BE2C (cell line): ENCODE results near the gene PARD3.

Experiments
- DNase-seq: peaks from one replicate; pipeline ENCODE4 v3.0.0-alpha.2; 2020
- H3K27me3 ChIP-seq: fragments of 250-450 bp; sonication (Bioruptor Pico); 2 replicates; pipeline ENCODE4 v1.5.1; 2020; ENCODE audit warnings: mild to moderate bottlenecking
- H3K36me3 ChIP-seq: fragments of 250-450 bp; sonication (Bioruptor Pico); 2 replicates; pipeline ENCODE4 v1.5.1; 2020; ENCODE audit warnings: mild to moderate bottlenecking
- H3K4me1 ChIP-seq: fragments of 250-450 bp; sonication (Bioruptor Pico); 2 replicates; pipeline ENCODE4 v1.5.1; 2020
- H3K4me3 ChIP-seq: 2 replicates; pipeline ENCODE4 v1.5.1; 2011; ENCODE audit warnings: low read depth, low read length
- H3K9me3 ChIP-seq: fragments of 250-450 bp; sonication (Bioruptor Pico); 2 replicates; pipeline ENCODE4 v1.5.1; 2020
- CTCF ChIP-seq: IDR thresholded peaks from 2 replicates; pipeline ENCODE4 v1.5.1; 2012; ENCODE audit warnings: mild to moderate bottlenecking, low read depth, low read length

Gene PARD3

GRCh38 chr10:34729619-34730018 is 85.5 kb downstream of the PARD3 start:
- Histone ChIP-seq H3K4me1 (peaks cover 5% of the 10 kb centered on the region; the same call in 1 of the 2 replicates), H3K36me3 (no peaks in the 10 kb centered on the region), H3K4me3 (no peak overlapping the region), H3K27me3 (no peaks in the 10 kb centered on the region), H3K9me3 (no peaks in the 10 kb centered on the region)
- no peak for TF ChIP-seq CTCF
- DNase-seq = no peak

GRCh38 chr10:34728361-34728760 is 86.7 kb downstream of the PARD3 start:
- DNase-seq = no peak
- Histone ChIP-seq H3K27me3 (no peaks in the 10 kb centered on the region), H3K36me3 (no peaks in the 10 kb centered on the region), H3K9me3 (no peaks in the 10 kb centered on the region), H3K4me1 (peaks cover 5% of the 10 kb centered on the region; the same call in 1 of the 2 replicates), H3K4me3 (no peak overlapping the region)
- TF ChIP-seq CTCF = no peak

- H3K4me1 ChIP-seq = peaks cover 5% of the 10 kb centered on the region; the same call in 1 of the 2 replicates
- no peak for DNase-seq
- TF ChIP-seq CTCF = no peak
- H3K36me3 ChIP-seq = no peaks in the 10 kb centered on the region
- no peaks in the 10 kb centered on the region for H3K27me3 ChIP-seq
- no peaks in the 10 kb centered on the region for H3K9me3 ChIP-seq
- H3K4me3 ChIP-seq = no peak overlapping the region
Observed at GRCh38 chr10:34727595-34728033, 87.5 kb downstream of the PARD3 start.

GRCh38 chr10:34726862-34727261 is 88.2 kb downstream of the PARD3 start:
- no peak for DNase-seq
- H3K4me1 ChIP-seq = peaks cover 5% of the 10 kb centered on the region; the same call in 1 of the 2 replicates

GRCh38 chr10:34723750-34724149 is 91.3 kb downstream of the PARD3 start:
- no peaks in the 10 kb centered on the region for H3K9me3 ChIP-seq
- H3K36me3 ChIP-seq = no peaks in the 10 kb centered on the region
- H3K27me3 ChIP-seq = no peaks in the 10 kb centered on the region
- H3K4me1 ChIP-seq = 0 out of 2 replicates have a peak, but pooled peaks cover 1% of the 10 kb centered on the region
- DNase-seq = no peak
- peak; percentile 27; the same call in 1 of the 2 replicates for TF ChIP-seq CTCF
- H3K4me3 ChIP-seq = no peak overlapping the region

More at GRCh38 chr10:34726862-34727261, 88.2 kb downstream of the PARD3 start:
- H3K36me3 ChIP-seq = no peaks in the 10 kb centered on the region
- H3K4me3 ChIP-seq = no peak overlapping the region
- H3K9me3 ChIP-seq = no peaks in the 10 kb centered on the region
- no peaks in the 10 kb centered on the region for H3K27me3 ChIP-seq
- TF ChIP-seq CTCF = no peak

- Histone ChIP-seq H3K9me3 (no peaks in the 10 kb centered on the region), H3K27me3 (no peaks in the 10 kb centered on the region), H3K4me3 (no peak overlapping the region), H3K36me3 (no peaks in the 10 kb centered on the region), H3K4me1 (no peaks in the 10 kb centered on the region; the same call in 1 of the 2 replicates)
- no peak for DNase-seq
- no peak for TF ChIP-seq CTCF
Observed at GRCh38 chr10:34722404-34722803, 92.7 kb downstream of the PARD3 start.
